GM12872 (cell line): ENCODE measurements around the gene MARS1.

Source experiments
- CTCF ChIP-seq: IDR thresholded peaks from 3 replicates; pipeline ENCODE4 v1.5.1; 2011; ENCODE audit warnings: low read depth, mild to moderate bottlenecking, low read length, moderate library complexity; ENCODE audit not compliant: insufficient read depth

MARS1 gene

GRCh38 chr12:57491393-57492280 lies 3.8 kb downstream of the MARS1 start:
- TF ChIP-seq CTCF = peak; percentile 31; the same call in 1 of the 3 replicates

- no peak for TF ChIP-seq CTCF
Observed at GRCh38 chr12:57496822-57497221, 9.0 kb downstream of the MARS1 start.

- no peak for TF ChIP-seq CTCF
Observed at GRCh38 chr12:57497223-57498131, 9.6 kb downstream of the MARS1 start.

GRCh38 chr12:57498132-57498502 lies 10.2 kb downstream of the MARS1 start:
- no peak for TF ChIP-seq CTCF

GRCh38 chr12:57498571-57498970 lies 10.7 kb downstream of the MARS1 start:
- TF ChIP-seq CTCF = no peak

- no peak for TF ChIP-seq CTCF
Observed at GRCh38 chr12:57500213-57500612, 12.3 kb downstream of the MARS1 start.

- no peak for TF ChIP-seq CTCF
Observed at GRCh38 chr12:57511161-57511560, 23.3 kb downstream of the MARS1 start.
